Measurements from ENCODE around the gene RAMAC.

RAMAC gene

DNA sequence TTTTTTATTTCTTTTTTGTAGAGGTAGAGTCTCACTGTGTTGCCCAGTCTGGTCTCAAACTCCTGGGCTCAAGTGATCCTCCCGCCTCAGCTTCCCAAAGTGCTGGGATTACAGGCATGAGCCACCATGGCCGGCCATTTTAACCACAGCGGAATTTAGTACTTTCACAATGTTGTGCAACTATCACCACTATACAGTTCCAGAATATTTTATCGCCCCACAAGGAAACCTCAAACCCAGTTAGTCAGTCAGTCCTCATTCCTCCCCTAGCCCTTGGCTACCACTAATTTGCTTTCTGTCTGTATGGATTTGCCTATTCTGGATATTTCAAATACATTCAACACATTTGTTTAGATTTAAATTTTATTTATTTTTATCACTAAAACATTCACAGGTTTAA, 17.9 kb upstream of the RAMAC start:
- TF ChIP-seq TAF1 (IDR thresholded peaks at IDR 0.05; ENCODE audit: low read depth) (no peak), EP300 (IDR thresholded peaks at IDR 0.05; ENCODE audit: borderline replicate concordance) (no peak), ZBTB7A (IDR thresholded peaks at IDR 0.05; ENCODE audit: low read depth) (no peak), RAD21 (IDR thresholded peaks at IDR 0.05; ENCODE audit: low read depth) (no peak), NFIC (IDR thresholded peaks at IDR 0.05) (no peak), EGR1 (IDR thresholded peaks at IDR 0.05) (no peak), YY1 (IDR thresholded peaks at IDR 0.05; ENCODE audit: low read depth) (no peak), TEAD4 (IDR thresholded peaks at IDR 0.05) (no peak), CEBPB (IDR thresholded peaks at IDR 0.05) (no peak), FOXM1 (IDR thresholded peaks at IDR 0.05; ENCODE audit: borderline replicate concordance, low read depth) (no peak), TCF12 (IDR thresholded peaks at IDR 0.05; ENCODE audit: low read depth) (no peak), CREB1 (IDR thresholded peaks at IDR 0.05; ENCODE audit: low read depth) (no peak)
- TF ChIP-seq, protein P1, sequence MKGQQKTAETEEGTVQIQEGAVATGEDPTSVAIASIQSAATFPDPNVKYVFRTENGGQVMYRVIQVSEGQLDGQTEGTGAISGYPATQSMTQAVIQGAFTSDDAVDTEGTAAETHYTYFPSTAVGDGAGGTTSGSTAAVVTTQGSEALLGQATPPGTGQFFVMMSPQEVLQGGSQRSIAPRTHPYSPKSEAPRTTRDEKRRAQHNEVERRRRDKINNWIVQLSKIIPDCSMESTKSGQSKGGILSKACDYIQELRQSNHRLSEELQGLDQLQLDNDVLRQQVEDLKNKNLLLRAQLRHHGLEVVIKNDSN (IDR thresholded peaks at IDR 0.05): no peak
- TF ChIP-seq, protein P2, sequence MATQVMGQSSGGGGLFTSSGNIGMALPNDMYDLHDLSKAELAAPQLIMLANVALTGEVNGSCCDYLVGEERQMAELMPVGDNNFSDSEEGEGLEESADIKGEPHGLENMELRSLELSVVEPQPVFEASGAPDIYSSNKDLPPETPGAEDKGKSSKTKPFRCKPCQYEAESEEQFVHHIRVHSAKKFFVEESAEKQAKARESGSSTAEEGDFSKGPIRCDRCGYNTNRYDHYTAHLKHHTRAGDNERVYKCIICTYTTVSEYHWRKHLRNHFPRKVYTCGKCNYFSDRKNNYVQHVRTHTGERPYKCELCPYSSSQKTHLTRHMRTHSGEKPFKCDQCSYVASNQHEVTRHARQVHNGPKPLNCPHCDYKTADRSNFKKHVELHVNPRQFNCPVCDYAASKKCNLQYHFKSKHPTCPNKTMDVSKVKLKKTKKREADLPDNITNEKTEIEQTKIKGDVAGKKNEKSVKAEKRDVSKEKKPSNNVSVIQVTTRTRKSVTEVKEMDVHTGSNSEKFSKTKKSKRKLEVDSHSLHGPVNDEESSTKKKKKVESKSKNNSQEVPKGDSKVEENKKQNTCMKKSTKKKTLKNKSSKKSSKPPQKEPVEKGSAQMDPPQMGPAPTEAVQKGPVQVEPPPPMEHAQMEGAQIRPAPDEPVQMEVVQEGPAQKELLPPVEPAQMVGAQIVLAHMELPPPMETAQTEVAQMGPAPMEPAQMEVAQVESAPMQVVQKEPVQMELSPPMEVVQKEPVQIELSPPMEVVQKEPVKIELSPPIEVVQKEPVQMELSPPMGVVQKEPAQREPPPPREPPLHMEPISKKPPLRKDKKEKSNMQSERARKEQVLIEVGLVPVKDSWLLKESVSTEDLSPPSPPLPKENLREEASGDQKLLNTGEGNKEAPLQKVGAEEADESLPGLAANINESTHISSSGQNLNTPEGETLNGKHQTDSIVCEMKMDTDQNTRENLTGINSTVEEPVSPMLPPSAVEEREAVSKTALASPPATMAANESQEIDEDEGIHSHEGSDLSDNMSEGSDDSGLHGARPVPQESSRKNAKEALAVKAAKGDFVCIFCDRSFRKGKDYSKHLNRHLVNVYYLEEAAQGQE (IDR thresholded peaks at IDR 0.05; ENCODE audit: low read depth): no peak
- TF ChIP-seq, protein P3, sequence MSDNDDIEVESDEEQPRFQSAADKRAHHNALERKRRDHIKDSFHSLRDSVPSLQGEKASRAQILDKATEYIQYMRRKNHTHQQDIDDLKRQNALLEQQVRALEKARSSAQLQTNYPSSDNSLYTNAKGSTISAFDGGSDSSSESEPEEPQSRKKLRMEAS (IDR thresholded peaks at IDR 0.05): no peak

DNA sequence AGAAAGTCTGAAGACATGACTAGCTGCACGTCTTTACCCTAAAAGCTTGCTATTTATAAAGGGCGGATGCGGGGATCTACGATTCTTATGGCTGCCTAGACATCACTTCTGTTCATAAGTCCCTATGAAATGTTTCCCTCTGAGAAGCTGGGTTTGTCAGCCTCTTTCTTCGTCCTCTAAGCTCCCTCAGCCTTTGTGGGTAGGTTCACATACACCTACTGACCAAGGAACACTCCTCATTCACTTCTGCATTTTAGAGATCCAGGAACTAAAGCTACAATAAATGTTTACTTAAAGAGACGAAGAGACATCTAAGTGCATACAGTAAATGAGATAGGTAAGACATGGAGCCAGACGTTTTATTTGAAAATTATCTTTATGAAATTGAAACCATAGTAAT, 16.7 kb upstream of the RAMAC start:
- TF ChIP-seq NFIC (IDR thresholded peaks at IDR 0.05) (no peak), YY1 (IDR thresholded peaks at IDR 0.05; ENCODE audit: low read depth) (no peak), TEAD4 (IDR thresholded peaks at IDR 0.05) (no peak), CREB1 (IDR thresholded peaks at IDR 0.05; ENCODE audit: low read depth) (no peak)
- TF ChIP-seq, protein P3 (IDR thresholded peaks at IDR 0.05): no peak
- TF ChIP-seq, protein P2 (IDR thresholded peaks at IDR 0.05; ENCODE audit: low read depth): no peak

DNA sequence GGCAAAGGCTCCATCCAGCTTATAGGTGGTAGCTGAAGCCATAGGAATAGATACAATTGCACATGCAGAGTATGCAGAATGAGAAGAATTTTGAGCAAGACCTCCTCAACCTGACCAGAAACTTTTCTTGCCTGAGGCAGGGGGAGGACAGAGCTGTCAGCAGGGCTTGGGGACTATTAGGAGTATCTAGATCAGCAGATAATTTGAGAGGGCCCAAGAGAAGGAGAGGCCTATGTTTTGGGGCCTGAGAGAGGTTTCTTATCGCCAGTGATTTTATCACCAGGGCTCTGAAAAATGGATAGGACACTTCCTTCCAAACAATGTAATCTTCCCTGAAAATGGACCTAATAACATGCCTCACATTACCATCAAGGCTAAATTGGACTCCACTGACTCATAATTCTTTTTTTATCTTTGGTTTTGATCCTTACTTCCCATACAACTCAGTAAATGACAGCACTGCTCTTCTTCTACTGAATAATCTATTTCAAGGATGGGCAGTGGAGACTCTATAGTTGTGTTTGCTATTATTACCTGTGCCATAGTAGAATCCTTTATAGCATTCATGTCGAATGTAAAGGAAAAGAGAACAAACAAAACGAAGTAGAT, 15.8 kb upstream of the RAMAC start:
- TF ChIP-seq TCF12 (IDR thresholded peaks at IDR 0.05; ENCODE audit: low read depth) (no peak), EP300 (IDR thresholded peaks at IDR 0.05; ENCODE audit: borderline replicate concordance) (no peak), FOXM1 (IDR thresholded peaks at IDR 0.05; ENCODE audit: borderline replicate concordance, low read depth) (no peak), NFIC (IDR thresholded peaks at IDR 0.05) (no peak), CEBPB (IDR thresholded peaks at IDR 0.05) (no peak), TEAD4 (IDR thresholded peaks at IDR 0.05) (no peak)
- TF ChIP-seq, protein P1 (IDR thresholded peaks at IDR 0.05): no peak
- TF ChIP-seq, protein P3 (IDR thresholded peaks at IDR 0.05): no peak

DNA sequence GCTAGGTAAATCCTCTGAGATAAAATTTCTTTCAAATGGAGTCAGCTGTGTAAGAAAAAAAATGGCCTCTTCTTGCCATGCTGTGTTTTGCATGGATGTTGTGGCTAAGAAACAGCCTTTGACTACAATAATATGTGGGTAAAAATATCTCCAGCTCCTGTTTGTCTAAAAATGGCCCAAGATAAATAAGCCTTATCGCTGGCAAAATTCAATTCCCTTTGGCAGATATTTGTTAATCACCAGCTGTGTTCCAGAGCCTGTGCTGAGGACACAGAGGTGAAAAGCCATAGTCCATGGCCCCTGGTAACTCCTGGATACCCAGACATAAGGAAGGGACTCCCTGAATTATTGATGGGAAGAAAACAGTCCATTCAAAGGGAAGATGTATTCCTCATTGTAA, 15.3 kb upstream of the RAMAC start:
- TF ChIP-seq, protein P2 (IDR thresholded peaks at IDR 0.05; ENCODE audit: low read depth): no peak
- no peak for TF ChIP-seq TAF1 (IDR thresholded peaks at IDR 0.05; ENCODE audit: low read depth)
- no peak for TF ChIP-seq EP300 (IDR thresholded peaks at IDR 0.05; ENCODE audit: borderline replicate concordance)
- TF ChIP-seq FOXM1 (IDR thresholded peaks at IDR 0.05; ENCODE audit: borderline replicate concordance, low read depth): no peak
- no peak for TF ChIP-seq CEBPB (IDR thresholded peaks at IDR 0.05)
- TF ChIP-seq YY1 (IDR thresholded peaks at IDR 0.05; ENCODE audit: low read depth): no peak
- no peak for TF ChIP-seq RAD21 (IDR thresholded peaks at IDR 0.05; ENCODE audit: low read depth)
- TF ChIP-seq NFIC (IDR thresholded peaks at IDR 0.05): no peak
- TF ChIP-seq, protein P3 (IDR thresholded peaks at IDR 0.05): no peak
- TF ChIP-seq, protein P1 (IDR thresholded peaks at IDR 0.05): no peak
- TF ChIP-seq EGR1 (IDR thresholded peaks at IDR 0.05): no peak
- TF ChIP-seq TEAD4 (IDR thresholded peaks at IDR 0.05): no peak

Data from Ishikawa (cell line).